HEK293 (cell line): ENCODE measurements around the gene MYO1E.

Source experiments
- ATF2 ChIP-seq: fragments of 450-650 bp; formaldehyde crosslinking; IDR thresholded peaks from 2 replicates; pipeline ENCODE4 v1.5.1; 2016; ENCODE audit warnings: missing biosample characterization, missing genetic modification characterization, low read depth
- ELK4 ChIP-seq: IDR thresholded peaks from 2 replicates; pipeline ENCODE4 v1.6.1; 2011; ENCODE audit warnings: mild to moderate bottlenecking, low read depth, low read length, borderline replicate concordance
- GLIS1 ChIP-seq: fragments of 450-650 bp; formaldehyde crosslinking; IDR thresholded peaks from 2 replicates; pipeline ENCODE4 v1.5.1; 2016; ENCODE audit warnings: missing biosample characterization, missing genetic modification characterization
- KLF16 ChIP-seq: fragments of 450-650 bp; formaldehyde crosslinking; IDR thresholded peaks from 2 replicates; pipeline ENCODE4 v1.5.1; 2017; ENCODE audit warnings: missing biosample characterization, missing genetic modification characterization
- KLF17 ChIP-seq: fragments of 450-650 bp; formaldehyde crosslinking; IDR thresholded peaks from 2 replicates; pipeline ENCODE4 v1.5.1; 2016; ENCODE audit warnings: missing biosample characterization, missing genetic modification characterization
- OVOL3 ChIP-seq: fragments of 450-650 bp; formaldehyde crosslinking; IDR thresholded peaks from 2 replicates; pipeline ENCODE4 v1.5.1; 2016; ENCODE audit warnings: missing biosample characterization, missing genetic modification characterization
- SCRT2 ChIP-seq: fragments of 450-650 bp; formaldehyde crosslinking; IDR thresholded peaks from 2 replicates; pipeline ENCODE4 v1.5.1; 2016; ENCODE audit warnings: missing biosample characterization, missing genetic modification characterization
- WT1 ChIP-seq: fragments of 450-650 bp; formaldehyde crosslinking; IDR thresholded peaks from 2 replicates; pipeline ENCODE4 v1.5.1; 2016; ENCODE audit warnings: missing biosample characterization, missing genetic modification characterization
- YY1 ChIP-seq: fragments of 450-650 bp; formaldehyde crosslinking; IDR thresholded peaks from 2 replicates; pipeline ENCODE4 v1.5.1; 2018; ENCODE audit warnings: missing biosample characterization, missing genetic modification characterization
- ZBTB11 ChIP-seq: fragments of 450-650 bp; formaldehyde crosslinking; conservative IDR thresholded peaks from 2 replicates; pipeline ENCODE4 v1.5.1; 2016; ENCODE audit warnings: low read depth, missing biosample characterization, missing genetic modification characterization
- ZBTB20 ChIP-seq: fragments of 450-650 bp; formaldehyde crosslinking; IDR thresholded peaks from 2 replicates; pipeline ENCODE4 v1.5.1; 2016; ENCODE audit warnings: missing biosample characterization, missing genetic modification characterization
- ZBTB26 ChIP-seq: fragments of 450-650 bp; formaldehyde crosslinking; optimal IDR thresholded peaks from 2 replicates; pipeline ENCODE3; 2016; ENCODE audit warnings: missing biosample characterization, mild to moderate bottlenecking, missing genetic modification characterization
- ZBTB8A ChIP-seq: fragments of 450-650 bp; formaldehyde crosslinking; IDR thresholded peaks from 2 replicates; pipeline ENCODE4 v1.5.1; 2016; ENCODE audit warnings: missing biosample characterization, missing genetic modification characterization
- ZFP37 ChIP-seq: fragments of 450-650 bp; formaldehyde crosslinking; IDR thresholded peaks from 2 replicates; pipeline ENCODE4 v1.5.1; 2016; ENCODE audit warnings: missing biosample characterization, missing genetic modification characterization
- ZNF157 ChIP-seq: fragments of 450-650 bp; formaldehyde crosslinking; IDR thresholded peaks from 2 replicates; pipeline ENCODE4 v1.5.1; 2016; ENCODE audit warnings: missing biosample characterization, missing genetic modification characterization
- ZNF501 ChIP-seq: fragments of 450-650 bp; formaldehyde crosslinking; IDR thresholded peaks from 2 replicates; pipeline ENCODE4 v1.5.1; 2016; ENCODE audit warnings: missing biosample characterization, missing genetic modification characterization
- ZNF600 ChIP-seq: fragments of 450-650 bp; formaldehyde crosslinking; IDR thresholded peaks from 2 replicates; pipeline ENCODE4 v1.5.1; 2016; ENCODE audit warnings: missing biosample characterization, missing genetic modification characterization
- ZSCAN23 ChIP-seq: fragments of 450-650 bp; formaldehyde crosslinking; IDR thresholded peaks from 2 replicates; pipeline ENCODE4 v1.5.1; 2016; ENCODE audit warnings: missing biosample characterization, missing genetic modification characterization
- ZXDB ChIP-seq: fragments of 450-650 bp; formaldehyde crosslinking; IDR thresholded peaks from 2 replicates; pipeline ENCODE4 v1.5.1; 2016; ENCODE audit warnings: missing biosample characterization, missing genetic modification characterization
- TF ChIP-seq, protein P1 (sequence below): fragments of 450-650 bp; formaldehyde crosslinking; IDR thresholded peaks from 2 replicates; pipeline ENCODE4 v1.5.1; 2017; ENCODE audit warnings: missing biosample characterization, missing genetic modification characterization
- TF ChIP-seq, protein P2 (sequence below): fragments of 450-650 bp; formaldehyde crosslinking; IDR thresholded peaks from 2 replicates; pipeline ENCODE4 v1.5.1; 2016; ENCODE audit warnings: missing biosample characterization, missing genetic modification characterization, borderline replicate concordance
- TF ChIP-seq, protein P3 (sequence below): fragments of 450-650 bp; formaldehyde crosslinking; IDR thresholded peaks from 2 replicates; pipeline ENCODE4 v1.5.1; 2016; ENCODE audit warnings: missing biosample characterization, missing genetic modification characterization

MYO1E gene

GRCh38 chr15:59104912-59105732 lies 267.5 kb downstream of the MYO1E start, which contains the start of gene CCNB2 (continued):
- peak; percentile 81 for TF ChIP-seq ZBTB11 (tag by site-specific recombination)
- TF ChIP-seq WT1 (tag by site-specific recombination) = peak; percentile 57
- 0 out of 2 replicates have a peak, but pooled peaks have one; percentile 58 for TF ChIP-seq ZXDB (tag by site-specific recombination)
- TF ChIP-seq, protein P1, sequence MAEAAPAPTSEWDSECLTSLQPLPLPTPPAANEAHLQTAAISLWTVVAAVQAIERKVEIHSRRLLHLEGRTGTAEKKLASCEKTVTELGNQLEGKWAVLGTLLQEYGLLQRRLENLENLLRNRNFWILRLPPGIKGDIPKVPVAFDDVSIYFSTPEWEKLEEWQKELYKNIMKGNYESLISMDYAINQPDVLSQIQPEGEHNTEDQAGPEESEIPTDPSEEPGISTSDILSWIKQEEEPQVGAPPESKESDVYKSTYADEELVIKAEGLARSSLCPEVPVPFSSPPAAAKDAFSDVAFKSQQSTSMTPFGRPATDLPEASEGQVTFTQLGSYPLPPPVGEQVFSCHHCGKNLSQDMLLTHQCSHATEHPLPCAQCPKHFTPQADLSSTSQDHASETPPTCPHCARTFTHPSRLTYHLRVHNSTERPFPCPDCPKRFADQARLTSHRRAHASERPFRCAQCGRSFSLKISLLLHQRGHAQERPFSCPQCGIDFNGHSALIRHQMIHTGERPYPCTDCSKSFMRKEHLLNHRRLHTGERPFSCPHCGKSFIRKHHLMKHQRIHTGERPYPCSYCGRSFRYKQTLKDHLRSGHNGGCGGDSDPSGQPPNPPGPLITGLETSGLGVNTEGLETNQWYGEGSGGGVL (tag by site-specific recombination) = peak; percentile 74
- TF ChIP-seq ZBTB8A (tag by site-specific recombination) = peak; percentile 50; the same call in 1 of the 2 replicates
- no peak for TF ChIP-seq ELK4
- TF ChIP-seq ZFP37 (tag by site-specific recombination) = peak; percentile 58; the same call in 1 of the 2 replicates
- TF ChIP-seq ZNF501 (tag by site-specific recombination) = peak; percentile 64; the same call in 1 of the 2 replicates
- peak; percentile 62 for TF ChIP-seq ZBTB20
- TF ChIP-seq ZBTB26 (tag by site-specific recombination) = peak; percentile 28
- peak; percentile 69; the same call in 1 of the 2 replicates for TF ChIP-seq KLF17 (tag by site-specific recombination)
- TF ChIP-seq ZNF157 (tag by site-specific recombination) = no peak
- peak; percentile 23; the same call in 1 of the 2 replicates for TF ChIP-seq GLIS1 (tag by site-specific recombination)
- peak; percentile 58; the same call in 1 of the 2 replicates for TF ChIP-seq ZSCAN23 (tag by site-specific recombination)
- TF ChIP-seq, protein P2, sequence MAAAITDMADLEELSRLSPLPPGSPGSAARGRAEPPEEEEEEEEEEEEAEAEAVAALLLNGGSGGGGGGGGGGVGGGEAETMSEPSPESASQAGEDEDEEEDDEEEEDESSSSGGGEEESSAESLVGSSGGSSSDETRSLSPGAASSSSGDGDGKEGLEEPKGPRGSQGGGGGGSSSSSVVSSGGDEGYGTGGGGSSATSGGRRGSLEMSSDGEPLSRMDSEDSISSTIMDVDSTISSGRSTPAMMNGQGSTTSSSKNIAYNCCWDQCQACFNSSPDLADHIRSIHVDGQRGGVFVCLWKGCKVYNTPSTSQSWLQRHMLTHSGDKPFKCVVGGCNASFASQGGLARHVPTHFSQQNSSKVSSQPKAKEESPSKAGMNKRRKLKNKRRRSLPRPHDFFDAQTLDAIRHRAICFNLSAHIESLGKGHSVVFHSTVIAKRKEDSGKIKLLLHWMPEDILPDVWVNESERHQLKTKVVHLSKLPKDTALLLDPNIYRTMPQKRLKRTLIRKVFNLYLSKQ (tag by site-specific recombination) = no peak
- TF ChIP-seq KLF16 (tag by site-specific recombination) = peak; percentile 44; the same call in 1 of the 2 replicates
- peak; percentile 41 for TF ChIP-seq YY1
- TF ChIP-seq ZNF600 (tag by site-specific recombination) = peak; percentile 35
- no peak for TF ChIP-seq SCRT2 (tag by site-specific recombination)
- TF ChIP-seq OVOL3 = 0 out of 2 replicates have a peak, but pooled peaks have one; percentile 46
- TF ChIP-seq, protein P3, sequence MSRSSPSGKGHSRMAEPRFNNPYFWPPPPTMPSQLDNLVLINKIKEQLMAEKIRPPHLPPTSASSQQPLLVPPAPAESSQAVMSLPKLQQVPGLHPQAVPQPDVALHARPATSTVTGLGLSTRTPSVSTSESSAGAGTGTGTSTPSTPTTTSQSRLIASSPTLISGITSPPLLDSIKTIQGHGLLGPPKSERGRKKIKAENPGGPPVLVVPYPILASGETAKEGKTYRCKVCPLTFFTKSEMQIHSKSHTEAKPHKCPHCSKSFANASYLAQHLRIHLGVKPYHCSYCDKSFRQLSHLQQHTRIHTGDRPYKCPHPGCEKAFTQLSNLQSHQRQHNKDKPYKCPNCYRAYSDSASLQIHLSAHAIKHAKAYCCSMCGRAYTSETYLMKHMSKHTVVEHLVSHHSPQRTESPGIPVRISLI (tag by site-specific recombination) = 0 out of 2 replicates have a peak, but pooled peaks have one; percentile 59
- no peak for TF ChIP-seq ATF2
